Tibial nerve (tissue), 4 donors: ENCODE data around the gene RAB3C.

Source experiments
- EP300 ChIP-seq, 2 donors: sonication (generic); formaldehyde crosslinking; IDR thresholded peaks; one replicate each; pipeline ENCODE4 v1.6.1; 2017; ENCODE audit warnings: antibody characterized with exemption in 2 of 2, mild to moderate bottlenecking in 1 of 2
- TF ChIP-seq, protein P1 (sequence below), 5 experiments: fragments of 200-600 bp in 3 of 5; fragments of 450-650 bp in 2 of 5; sonication (generic) in 3 of 5; IDR thresholded peaks; one replicate each; pipeline ENCODE4 v1.5.1; 2016 to 2019; ENCODE audit warnings: antibody characterized with exemption in 5 of 5, mild to moderate bottlenecking in 3 of 5, moderate library complexity in 2 of 5

GRCh38 chr5:58904737-58905136 lies 321.9 kb downstream of the RAB3C start:
- TF ChIP-seq, protein P1, sequence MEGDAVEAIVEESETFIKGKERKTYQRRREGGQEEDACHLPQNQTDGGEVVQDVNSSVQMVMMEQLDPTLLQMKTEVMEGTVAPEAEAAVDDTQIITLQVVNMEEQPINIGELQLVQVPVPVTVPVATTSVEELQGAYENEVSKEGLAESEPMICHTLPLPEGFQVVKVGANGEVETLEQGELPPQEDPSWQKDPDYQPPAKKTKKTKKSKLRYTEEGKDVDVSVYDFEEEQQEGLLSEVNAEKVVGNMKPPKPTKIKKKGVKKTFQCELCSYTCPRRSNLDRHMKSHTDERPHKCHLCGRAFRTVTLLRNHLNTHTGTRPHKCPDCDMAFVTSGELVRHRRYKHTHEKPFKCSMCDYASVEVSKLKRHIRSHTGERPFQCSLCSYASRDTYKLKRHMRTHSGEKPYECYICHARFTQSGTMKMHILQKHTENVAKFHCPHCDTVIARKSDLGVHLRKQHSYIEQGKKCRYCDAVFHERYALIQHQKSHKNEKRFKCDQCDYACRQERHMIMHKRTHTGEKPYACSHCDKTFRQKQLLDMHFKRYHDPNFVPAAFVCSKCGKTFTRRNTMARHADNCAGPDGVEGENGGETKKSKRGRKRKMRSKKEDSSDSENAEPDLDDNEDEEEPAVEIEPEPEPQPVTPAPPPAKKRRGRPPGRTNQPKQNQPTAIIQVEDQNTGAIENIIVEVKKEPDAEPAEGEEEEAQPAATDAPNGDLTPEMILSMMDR (IDR thresholded peaks at IDR 0.05) = no peak
- TF ChIP-seq EP300 (IDR thresholded peaks at IDR 0.05) = no peak
